ENCODE results near the gene IFI27L1. TPM values are rescaled to one million over a fixed set of nuclear protein-coding genes. Genes with fewer than 3 reads are reported as not detected.

The IFI27L1 gene
- total and polyA plus RNA-seq, 3 donors from 2014 or later = 174 to 219 (median 209) TPM

DNA sequence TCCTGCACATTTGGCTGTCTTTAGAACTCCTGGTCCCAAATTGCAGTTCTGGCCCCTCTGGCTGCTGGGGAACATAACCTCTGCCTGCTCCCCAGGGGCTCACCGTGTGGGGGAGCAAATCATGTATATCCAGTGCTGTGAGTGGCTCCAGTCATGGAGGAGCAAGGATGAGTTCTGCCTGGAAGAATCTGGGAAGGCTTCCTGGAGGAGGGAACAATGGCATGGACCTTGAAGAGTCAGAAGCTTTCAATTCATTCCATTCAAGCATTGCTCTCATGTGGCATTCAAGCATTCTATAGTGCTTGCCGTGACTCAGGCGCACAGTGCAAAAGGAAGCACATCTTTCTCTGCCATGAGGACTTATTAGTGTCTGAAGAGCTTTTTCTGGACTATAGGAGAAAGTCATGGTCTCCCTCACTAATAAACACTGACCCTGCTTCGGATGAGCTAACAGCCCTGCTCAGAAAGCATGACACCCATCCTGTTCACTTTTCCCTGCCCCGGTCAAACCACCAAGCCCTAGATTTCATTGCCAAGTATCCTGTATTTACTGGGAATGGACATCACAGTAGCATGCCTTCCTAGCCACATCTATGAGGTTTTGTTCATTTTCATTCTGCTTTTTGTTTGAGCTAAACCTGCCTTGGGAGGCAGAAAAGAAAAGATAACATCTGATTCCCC is 32.9 kb downstream of the IFI27L1 start:
- no peaks in the 10 kb centered on the region for H3K36me3 ChIP-seq (ENCODE audit: low read depth, missing control alignments)
- DNase-seq = peak; percentile 8
- 58 to 75% methylated on average over 5 of the region's 5 CpGs for WGBS, 2 donors
- no peaks in the 10 kb centered on the region for H3K9me3 ChIP-seq
- H3K27me3 ChIP-seq = no peaks in the 10 kb centered on the region
- intact Hi-C loops (cut with DNase I; ENCODE audit: low total_unique reads) = no loop called here
- no peak for TF ChIP-seq CTCF (IDR thresholded peaks at IDR 0.05)
- TF ChIP-seq POLR2A (IDR thresholded peaks at IDR 0.05) = no peak
- no peak overlapping the region for H3K4me3 ChIP-seq
- peak overlapping the region; percentile 34 to 86 for H3K27ac ChIP-seq
- peaks cover 41% of the 10 kb centered on the region for H3K4me1 ChIP-seq

DNA sequence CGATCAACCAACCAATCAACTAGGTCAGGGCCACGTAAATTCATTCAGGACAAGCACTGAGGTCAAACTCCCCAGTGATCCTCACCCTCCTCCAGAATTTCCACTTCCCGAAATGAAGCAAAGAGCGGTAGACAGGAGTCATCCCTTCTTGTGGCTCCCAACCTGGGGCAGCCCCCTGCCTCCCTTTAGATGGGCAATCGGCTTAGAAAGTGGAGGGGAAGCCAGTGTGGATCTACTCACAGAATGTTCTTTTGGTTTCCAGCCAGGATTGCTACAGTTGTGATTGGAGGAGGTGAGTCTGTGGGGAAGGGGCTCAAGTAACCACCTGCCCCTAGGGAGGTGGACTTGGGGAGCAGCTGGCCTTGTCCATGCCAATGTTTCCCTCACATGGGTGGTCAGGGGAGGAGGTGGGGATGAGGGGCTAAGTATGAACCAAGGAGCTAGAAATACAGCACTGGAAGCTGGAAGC is 33.5 kb downstream of the IFI27L1 start:
- 41 to 47% methylated on average over 5 of the region's 5 CpGs for WGBS, 2 donors
- H3K36me3 ChIP-seq (ENCODE audit: low read depth, missing control alignments) = no peaks in the 10 kb centered on the region
- H3K4me3 ChIP-seq = no peak overlapping the region
- no peaks in the 10 kb centered on the region for H3K9me3 ChIP-seq
- no peak for DNase-seq
- intact Hi-C loops (cut with DNase I; ENCODE audit: low total_unique reads) = no loop called here
- no peaks in the 10 kb centered on the region for H3K27me3 ChIP-seq
- no peak for TF ChIP-seq CTCF (IDR thresholded peaks at IDR 0.05)
- no peak for TF ChIP-seq POLR2A (IDR thresholded peaks at IDR 0.05)
- peaks cover 35% of the 10 kb centered on the region for H3K4me1 ChIP-seq
- H3K27ac ChIP-seq = peak overlapping the region; percentile 34 to 62

- H3K27me3 ChIP-seq = no peaks in the 10 kb centered on the region
- TF ChIP-seq CTCF (IDR thresholded peaks at IDR 0.05) = no peak
- TF ChIP-seq POLR2A (IDR thresholded peaks at IDR 0.05) = no peak
- H3K9me3 ChIP-seq = no peaks in the 10 kb centered on the region
- H3K36me3 ChIP-seq (ENCODE audit: low read depth, missing control alignments) = no peaks in the 10 kb centered on the region
- intact Hi-C loops (cut with DNase I; ENCODE audit: low total_unique reads) = no loop called here
- no peak overlapping the region for H3K4me3 ChIP-seq
- H3K4me1 ChIP-seq = peaks cover 30% of the 10 kb centered on the region
- 36 to 47% methylated on average over 4 of the region's 4 CpGs for WGBS, 2 donors
- DNase-seq = peak; percentile 39
- peak overlapping the region; percentile 34 to 62 for H3K27ac ChIP-seq
Measured at GRCh38 chr14:94115058-94115591, 34.0 kb downstream of the IFI27L1 start.

DNA sequence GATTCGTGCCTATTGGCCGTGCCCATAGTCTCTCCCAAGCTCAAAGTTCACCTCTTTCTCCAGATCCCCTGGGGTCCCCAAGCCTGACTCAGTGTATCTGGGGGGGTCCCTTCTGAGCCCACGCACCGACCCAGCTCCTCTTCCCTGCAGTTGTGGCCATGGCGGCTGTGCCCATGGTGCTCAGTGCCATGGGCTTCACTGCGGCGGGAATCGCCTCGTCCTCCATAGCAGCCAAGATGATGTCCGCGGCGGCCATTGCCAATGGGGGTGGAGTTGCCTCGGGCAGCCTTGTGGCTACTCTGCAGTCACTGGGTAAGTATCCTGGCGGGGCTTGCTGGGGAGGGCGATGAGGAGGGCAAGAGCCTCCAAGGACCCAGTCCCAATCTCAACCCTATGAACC is 34.5 kb downstream of the IFI27L1 start:
- Histone ChIP-seq H3K27ac (no peak overlapping the region), H3K4me3 (no peak overlapping the region), H3K4me1 (peaks cover 30% of the 10 kb centered on the region), H3K9me3 (no peaks in the 10 kb centered on the region), H3K36me3 (ENCODE audit: low read depth, missing control alignments) (no peaks in the 10 kb centered on the region), H3K27me3 (no peaks in the 10 kb centered on the region)
- intact Hi-C loops (cut with DNase I; ENCODE audit: low total_unique reads) = no loop called here
- TF ChIP-seq POLR2A (IDR thresholded peaks at IDR 0.05) (no peak), CTCF (IDR thresholded peaks at IDR 0.05) (no peak)
- no peak for DNase-seq
- WGBS, 2 donors = 85 to 92% methylated on average over 4 to 15 of the region's 15 CpGs

- TF ChIP-seq CTCF (IDR thresholded peaks at IDR 0.05) (no peak), POLR2A (IDR thresholded peaks at IDR 0.05) (no peak)
- intact Hi-C loops (cut with DNase I; ENCODE audit: low total_unique reads) = no loop called here
- peaks cover 30% of the 10 kb centered on the region for H3K4me1 ChIP-seq
- no peak overlapping the region for H3K27ac ChIP-seq
- H3K36me3 ChIP-seq (ENCODE audit: low read depth, missing control alignments) = no peaks in the 10 kb centered on the region
- DNase-seq = no peak
- WGBS, 2 donors = 89 to 93% methylated on average over 5 to 10 of the region's 10 CpGs
- H3K9me3 ChIP-seq = no peaks in the 10 kb centered on the region
- no peaks in the 10 kb centered on the region for H3K27me3 ChIP-seq
- H3K4me3 ChIP-seq = no peak overlapping the region
Measured at GRCh38 chr14:94116701-94117100, 35.6 kb downstream of the IFI27L1 start.
